CD4-positive, alpha-beta T cell treated with Interferon alpha-2 for 1 hour (primary cell): ENCODE measurements around the gene ANKRD65.
"Not testable (repeated sequence)": the region's sequence is repeated elsewhere in the genome, so short reads cannot be mapped to it uniquely, and the experiment has no call there.

Source experiments
- DNase-seq, 2 donors: peaks; one replicate each; pipeline ENCODE4 v3.0.0-alpha.2; 2020 to 2022

ANKRD65 gene

DNA sequence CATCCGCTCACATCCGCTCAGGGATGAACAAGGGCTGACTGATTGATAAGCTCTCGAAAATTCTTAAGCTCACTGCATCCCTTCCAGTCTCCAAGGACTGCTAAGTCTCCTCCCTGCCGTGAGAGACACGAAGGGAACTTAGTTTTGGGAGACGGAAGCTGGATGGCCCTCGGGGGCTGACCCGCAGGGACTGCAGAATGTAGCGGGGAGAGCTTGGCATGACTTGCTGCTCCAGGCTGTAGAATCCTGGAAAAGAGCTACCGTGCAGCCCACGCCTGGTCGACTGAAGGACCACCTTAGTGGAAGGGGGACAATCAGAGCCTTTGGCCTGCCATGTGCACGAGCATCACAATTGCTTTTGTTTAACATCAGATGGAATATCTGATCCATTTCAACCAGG, 5.3 kb downstream of the ANKRD65 start:
- no peak for DNase-seq

DNA sequence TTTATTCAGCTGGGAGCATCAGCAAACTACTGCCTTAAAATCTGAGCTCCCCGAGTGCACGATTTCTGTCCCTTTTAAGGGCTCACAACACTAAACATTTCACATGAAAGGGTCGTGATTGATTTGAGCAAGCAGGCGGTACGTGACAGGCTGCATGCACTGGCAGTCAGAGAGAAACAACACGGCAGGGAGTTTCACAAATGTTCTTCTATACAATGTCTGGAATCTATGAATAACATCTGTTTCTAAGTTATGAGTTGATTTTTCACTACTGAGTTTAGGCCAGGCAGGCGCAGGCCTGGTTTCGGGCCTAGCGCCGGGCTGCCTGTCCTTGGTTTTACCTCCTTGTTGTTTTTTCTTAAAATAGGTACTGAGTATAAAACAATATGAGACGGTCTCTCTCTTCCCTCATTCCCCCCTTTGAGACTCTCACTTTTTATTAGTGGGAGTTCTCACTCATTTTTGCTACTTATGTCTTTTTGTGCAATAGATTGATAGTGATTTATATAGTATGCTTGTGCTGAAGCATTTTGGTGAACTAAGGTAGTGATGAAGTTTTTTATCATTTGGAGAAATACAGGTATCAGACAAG, 8.7 kb downstream of the ANKRD65 start:
- DNase-seq = not testable (repeated sequence)

DNA sequence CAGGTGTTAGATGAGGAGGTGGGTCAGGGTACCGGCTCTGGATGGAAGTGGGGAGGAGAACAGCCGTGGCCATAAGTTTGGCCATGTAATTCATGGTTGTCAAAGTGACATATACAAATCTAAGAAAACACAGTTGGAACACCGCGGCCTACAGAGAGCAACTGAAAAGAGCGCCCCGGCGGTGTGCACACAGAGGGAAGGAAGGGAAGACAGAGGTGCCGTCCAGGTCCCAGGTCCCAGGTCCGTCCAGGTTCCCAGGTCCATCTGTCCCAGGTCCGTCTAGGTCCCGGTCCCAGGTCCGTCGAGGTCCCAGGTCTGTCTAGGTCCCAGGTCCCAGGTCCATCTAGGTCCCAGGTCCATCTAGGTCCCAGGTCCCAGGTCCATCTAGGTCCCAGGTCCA, 9.4 kb downstream of the ANKRD65 start:
- no peak for DNase-seq

DNA sequence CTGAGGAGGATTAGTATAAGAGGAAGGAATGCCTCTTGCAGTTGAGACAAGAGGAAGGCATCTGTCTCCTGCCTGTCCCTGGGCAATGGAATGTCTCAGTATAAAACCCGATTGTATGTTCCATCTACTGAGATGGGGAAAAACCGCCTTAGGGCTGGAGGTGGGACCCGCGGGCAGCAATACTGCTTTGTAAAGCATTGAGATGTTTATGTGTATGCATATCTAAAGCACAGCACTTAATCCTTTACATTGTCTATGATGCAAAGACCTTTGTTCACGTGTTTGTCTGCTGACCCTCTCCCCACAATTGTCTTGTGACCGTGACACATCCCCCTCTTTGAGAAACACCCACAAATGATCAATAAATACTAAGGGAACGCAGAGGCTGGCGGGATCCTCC, 10.8 kb downstream of the ANKRD65 start:
- DNase-seq = not testable (repeated sequence)

DNA sequence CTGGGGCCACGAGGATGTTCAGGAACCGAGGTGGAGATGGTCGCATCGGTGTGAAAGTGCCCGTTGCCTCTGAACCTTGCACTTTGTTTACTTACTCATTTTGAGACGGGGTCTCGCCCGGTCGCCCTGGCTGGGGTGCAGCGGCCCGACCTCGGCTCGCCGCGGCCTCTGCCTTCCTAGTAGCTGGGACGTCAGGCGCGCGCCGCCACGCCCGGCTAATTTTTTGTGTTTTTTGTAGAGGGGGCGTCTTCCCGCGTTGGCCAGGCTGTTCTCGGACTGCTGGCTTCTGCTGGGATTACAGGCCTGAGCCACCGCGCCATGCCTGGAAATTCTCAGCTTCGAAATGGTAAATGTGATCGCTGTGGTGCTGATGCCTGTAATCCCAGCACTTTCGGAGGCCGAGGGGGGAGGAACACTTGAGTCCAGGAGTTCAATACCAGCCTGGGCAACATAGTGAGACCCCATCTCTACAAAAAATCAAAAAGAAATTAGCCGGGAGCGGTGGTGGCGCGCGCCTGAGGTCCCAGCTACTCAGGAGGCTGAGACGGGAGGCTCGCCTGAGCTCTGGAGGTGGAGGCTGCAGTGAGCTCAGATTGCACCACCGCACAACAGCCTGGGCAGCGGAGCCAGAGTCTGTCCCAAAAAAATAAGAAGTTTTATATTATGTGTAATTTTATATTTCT, 13.3 kb downstream of the ANKRD65 start:
- peak in 1 of 2 donors; percentile 26 for DNase-seq

DNA sequence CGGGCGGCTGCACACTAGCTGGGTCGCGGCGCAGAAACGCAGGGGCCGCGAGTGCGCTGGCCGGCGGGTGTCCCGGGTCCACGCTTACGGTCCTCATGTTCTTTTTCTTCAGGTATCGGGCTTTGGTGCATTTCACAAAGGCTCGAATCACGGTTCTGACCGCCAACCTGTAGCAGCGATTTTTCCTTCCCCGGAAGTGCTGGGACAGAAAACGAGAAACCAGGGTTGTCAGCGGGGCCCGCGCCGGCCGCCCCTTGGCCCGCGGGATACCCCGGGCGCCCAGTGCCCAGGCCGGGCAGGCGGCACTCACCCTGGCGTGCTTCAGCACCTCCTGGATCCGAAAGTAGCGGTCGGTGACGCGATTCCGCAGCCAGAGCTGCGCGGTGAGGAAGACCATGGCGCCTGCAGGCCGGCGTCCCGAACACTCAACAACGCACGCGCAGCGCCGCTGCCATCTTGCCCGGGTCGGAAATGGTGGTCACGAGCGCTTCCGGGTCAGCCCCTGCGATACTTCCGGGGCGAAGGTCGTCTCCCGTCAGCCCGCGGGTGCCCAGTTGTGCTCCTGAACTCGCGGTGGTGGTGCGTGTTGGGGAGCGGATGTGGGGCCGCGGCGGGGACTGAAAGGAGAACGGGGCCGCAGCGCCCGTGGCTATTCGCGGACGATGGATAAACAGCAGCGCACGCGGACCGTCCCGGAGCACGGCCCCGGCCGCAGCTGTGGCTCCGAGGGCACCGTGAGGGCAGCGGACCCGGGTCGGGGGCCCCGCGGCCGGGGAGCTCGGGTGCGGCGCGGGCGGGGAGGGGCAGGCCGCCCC, 14.0 kb downstream of the ANKRD65 start, which contains the start of gene MRPL20:
Gene MRPL20, minus strand, starts transcription at position 473 of the 815 bp plus-strand sequence. Its CDS starts 76 bp downstream, at position 397.
- DNase-seq = peak; percentile 95 to 96

DNA sequence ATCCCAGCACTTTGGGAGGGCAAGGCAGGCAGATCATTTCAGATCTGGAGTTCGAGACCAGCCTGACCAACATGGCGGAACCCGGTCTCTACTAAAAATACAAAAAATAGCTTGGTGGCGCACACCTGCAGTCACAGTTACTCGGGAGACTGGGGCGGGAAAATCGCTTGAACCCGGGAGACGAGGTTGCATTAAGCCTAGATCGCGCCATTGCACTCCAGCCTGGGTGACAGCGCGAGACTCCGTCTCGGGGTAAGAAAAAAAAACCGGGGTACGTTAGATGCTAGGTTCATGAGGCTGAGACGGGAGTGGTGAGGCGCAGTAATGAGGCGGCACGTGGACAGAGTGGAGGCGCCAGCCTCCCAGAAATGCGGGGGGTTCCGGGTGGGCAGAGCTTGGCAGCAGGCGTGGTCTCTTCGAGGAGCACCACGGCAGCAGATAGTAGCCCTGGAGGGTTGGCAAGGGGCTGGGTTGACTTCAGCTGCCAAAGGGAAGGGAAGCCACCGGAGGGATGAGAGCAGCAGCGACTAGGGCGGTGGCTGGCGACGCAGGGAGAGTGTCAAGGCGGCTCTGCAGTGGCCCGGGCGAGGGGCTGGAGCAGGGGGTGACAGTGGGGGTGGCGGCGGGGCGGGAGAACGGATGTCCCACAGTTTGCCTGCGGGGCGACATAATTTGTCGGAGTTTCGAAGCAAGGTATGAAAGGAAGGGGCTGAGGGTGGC, 14.8 kb downstream of the ANKRD65 start:
- no peak for DNase-seq

DNA sequence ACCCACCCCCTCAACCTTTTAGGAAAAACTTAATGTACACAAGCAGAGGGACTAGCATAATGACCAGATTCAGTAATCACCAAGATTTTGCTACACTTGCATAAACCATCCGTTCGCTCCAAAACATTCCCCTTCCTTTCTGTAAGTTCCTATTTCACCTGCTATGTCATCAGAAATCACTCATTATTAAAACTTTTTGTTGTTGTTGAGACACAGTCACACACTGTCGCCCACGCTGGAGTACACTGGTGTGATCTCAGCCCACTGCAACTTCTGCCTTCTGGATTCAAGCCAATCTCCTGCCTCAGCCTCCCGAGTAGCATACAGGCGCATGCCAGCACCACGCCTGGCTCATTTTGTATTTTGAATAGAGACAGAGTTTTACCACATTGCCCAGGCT, 17.4 kb downstream of the ANKRD65 start:
- no peak for DNase-seq

DNA sequence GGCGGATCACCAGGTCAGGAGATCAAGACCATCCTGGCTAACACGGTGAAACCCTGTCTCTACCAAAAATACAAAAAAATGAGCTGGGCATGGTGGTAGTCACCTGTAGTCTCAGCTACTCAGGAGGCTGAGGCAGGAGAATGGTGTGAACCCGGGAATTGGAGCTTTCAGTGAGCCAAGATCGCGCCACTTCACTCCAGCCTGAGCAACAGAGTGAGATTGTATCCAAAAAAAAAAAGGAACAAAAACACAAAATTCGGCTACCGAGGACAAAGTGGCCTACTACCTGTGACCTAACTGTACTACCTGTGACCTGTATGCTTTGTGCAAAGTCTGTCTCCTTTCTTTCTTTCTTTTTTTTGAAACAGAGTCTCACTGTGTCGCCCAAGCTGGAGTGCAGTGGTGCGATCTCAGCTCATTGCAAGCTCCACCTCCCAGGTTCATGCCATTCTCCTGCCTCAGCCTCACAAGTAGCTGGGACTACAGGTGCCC, 18.1 kb downstream of the ANKRD65 start:
- DNase-seq = not testable (repeated sequence)

DNA sequence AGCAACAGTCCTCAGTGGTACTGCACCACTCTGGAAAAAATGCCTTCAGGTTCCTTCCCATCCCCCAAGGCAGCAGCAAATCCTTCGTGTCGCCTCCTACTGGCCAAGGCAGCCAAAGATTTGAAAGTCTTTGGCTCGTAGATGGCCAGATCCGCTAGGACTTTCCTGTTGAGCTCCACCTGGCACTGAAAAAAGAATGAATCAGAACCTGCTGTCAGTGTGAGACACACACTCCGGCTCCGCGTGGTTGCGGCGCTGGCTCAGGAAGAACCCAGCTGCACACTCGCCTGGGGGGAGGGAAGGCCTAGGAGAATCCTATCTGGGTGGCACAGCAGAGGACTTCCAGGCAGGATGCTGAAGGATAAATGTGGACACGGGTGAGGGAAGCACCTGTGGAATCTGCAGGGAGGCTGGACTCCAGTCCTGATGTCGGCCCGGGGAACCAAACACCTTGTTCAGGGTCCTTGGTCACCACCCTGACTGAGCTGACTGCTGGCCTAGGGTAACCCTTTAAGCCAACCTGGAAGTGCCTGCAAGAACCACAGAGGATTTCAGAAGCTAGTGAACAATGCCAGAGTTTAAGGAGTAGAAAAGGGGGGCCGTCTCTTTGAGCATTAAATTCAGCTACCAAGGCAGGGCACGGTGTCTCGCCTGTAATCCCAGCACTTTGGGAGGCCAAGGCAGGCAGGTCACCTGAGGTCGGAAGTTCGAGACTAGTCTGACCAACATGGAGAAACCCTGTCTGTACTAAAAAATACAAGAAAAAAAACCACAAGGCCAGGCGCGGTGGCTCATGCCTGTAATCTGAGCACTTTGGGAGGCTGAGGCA, 18.8 kb downstream of the ANKRD65 start:
- DNase-seq = peak in 1 of 2 donors; percentile 33

DNA sequence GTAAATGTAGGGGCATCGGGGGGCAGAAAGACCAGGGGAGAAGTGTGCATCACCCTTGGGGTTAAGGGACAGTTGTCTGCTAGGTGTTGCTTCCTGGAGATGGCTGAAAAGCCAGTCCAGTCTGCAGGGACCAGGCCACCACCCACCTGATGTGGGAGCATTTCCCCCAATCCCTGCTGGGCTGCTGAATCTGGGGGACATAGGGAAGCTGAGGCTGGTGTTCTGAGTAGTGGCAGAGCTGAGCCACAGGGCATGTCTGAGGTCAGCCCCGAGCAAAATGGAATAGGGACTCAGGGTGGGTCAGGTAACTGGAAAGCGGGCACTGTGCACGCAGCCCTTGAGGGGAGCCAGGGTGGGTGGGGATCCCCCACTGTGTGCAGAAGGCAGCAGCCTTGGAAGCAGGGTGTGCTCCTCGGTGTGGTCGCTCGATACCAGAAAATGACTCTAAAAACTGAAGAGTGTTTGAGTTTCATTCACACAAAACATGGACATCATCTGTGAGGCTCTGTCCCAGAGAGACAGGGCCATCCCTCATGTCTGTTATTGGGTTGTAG, 19.5 kb downstream of the ANKRD65 start:
- no peak for DNase-seq

DNA sequence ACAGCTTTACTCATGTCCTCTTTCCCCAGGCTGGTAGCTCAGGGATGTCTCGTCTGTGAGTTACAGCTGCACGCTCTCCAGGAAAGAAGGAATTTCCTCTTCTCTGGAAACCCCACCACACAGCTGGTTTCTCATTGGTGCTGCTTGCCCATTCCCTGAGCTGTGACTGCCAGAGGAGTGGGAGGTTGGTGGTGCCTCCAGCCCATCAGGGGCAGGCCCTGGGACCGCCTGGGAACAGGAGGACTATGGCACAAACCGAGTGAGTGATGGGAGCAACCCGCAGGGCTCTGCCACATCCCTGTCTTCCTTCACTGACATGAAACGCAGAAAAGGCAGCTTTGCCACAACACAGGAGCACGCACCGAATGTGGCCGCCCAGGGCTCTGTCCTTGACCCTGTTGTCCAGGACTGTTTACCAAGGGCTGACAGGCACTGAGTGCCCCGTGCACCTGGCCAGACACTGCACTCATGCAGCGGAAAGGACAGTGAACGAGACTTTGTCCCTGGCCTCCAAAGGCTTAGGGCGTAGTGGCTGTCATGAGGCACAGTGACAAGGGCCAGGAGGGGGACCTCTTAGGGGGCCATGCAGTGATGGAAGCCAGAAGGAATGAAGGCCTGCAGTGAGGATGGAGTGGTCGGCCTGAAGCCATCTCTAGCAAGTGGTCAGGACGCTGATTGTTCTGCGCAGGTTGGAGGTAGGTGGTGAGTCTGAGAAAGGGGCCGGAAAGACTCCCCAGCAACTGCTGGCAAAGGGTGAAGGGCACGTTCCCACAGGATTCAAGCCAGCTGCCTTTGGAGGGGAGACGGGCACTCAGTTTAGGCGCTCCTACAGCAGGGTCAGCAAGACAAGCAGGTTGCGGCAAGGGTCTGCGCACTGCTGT, 20.3 kb downstream of the ANKRD65 start:
- DNase-seq = no peak

DNA sequence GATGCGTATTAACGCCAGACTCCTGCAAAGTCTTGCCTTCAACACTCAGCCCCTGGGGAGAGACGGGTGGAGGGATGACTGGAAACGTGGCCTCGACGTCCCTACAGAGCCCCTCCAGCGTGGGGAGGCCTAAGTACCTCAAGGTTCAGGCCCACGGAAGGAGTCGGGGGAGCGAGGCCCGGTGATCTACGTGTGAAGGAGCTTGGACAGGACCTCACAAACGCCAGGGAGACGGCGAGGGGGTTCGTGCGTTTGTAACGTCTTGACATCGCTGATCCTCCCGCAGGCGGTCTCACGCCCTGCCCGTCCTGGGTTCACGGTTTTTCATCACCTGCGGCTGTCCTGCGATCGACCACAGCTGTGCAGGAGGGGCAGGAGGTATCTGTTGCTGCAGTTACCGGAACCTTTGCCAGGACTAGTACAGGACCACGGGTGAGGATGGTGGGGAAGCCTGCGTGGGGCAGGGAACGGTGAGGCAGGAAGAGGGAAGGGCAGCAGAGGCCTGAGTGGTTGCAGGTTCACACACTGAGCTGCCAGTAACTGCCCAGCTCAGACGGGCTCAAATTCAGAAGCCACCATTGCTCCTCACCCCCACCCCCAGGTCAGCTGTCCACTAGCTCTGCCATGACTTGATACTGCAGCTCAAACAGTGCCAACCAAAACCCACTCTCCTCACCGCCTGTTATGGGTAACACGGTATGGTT, 21.1 kb downstream of the ANKRD65 start:
- DNase-seq = no peak

DNA sequence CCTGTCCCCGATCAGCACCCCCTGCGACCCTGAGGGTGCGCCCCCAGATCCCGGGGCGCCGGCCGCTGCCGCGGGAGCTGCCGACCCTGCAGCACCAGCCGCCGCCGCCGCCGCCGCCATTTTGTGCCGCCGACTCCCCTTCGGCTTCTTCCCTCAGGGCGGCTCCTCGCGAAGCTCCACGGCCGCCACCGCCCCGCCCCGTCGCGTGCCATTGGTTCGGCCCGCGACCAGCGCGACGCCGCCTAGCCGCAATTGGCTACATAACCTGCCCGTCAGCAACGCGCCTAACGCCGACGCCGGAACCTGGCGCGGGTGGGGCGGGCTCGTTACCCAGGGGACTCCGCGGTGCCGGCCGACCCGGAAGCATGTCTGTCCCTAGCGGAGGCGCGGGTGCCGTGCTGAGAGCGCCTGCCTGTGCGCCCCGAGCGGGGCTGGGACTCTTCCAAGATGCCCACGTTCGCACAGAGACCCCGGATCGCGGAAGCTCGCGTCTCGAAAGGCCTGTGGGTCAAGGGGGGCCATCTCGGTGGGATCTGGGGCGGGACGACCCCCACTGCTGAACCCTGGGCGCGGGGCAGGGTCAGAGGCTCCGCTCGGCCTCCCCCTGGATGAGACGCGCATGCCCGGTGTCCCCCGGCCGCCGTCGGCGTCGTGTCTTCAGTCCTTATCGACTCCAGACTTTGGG, 21.7 kb downstream of the ANKRD65 start, which contains the start of gene CCNL2:
Gene CCNL2, minus strand, starts transcription at position 149 of the 685 bp plus-strand sequence. Its CDS starts 29 bp downstream, at position 120.
- DNase-seq = peak; percentile 98 to 99

DNA sequence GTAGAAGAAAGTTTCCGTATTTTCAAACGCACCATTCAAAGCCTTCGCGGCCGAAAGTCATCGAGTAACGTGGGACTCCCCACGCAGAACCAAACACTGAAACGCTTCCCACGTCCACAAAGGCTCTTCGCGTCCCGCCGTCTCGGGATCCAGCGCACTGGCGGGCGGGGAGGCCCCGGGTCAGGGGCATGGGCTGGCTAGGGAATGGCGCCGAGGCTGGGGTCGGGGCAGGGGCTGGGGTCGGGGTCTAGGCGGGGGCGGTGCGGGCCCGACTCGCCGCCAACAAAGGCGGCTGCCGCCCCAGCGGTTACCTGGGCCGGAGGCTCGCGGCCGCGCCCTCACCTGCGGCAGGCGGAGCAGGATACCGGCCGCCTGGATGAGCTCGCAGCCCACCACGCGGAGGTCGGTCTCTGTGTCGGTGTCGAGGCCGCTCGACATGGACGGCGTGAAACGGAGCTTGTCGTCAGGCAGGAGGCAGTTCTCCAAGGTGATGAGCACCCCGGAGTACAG, 22.3 kb downstream of the ANKRD65 start:
- no peak for DNase-seq

DNA sequence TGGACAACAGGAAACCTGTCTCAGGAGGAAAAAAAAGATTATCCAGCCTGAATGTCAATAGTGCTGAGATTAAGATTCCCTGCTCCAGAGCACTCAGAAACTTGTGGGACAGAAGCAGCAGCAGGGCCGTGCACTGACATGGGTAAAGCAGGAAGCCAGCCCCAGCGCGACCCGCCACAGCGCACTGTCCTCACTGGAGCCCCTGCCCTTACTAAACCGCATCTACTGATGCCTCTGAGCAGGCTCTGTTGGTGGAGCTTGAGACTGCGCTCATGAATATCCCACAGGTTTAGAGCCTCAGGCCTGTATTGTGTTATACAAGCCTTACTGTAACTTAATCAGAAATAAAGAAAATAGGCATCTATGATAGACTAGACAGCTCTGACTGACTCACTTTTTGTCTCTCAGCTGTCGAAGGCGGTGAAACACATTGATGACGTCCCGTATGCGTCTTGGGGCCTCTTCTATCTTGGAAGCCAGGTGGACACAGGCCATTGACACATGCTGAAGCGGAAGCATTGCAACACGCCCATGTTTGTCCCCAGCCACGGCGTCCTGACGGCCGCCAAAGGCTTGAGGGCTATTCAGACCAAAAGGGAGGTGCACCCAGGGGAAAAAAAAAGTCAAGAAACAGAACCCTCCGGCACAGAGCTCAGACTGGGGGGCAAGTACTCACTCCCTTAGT, 23.1 kb downstream of the ANKRD65 start:
- no peak for DNase-seq

DNA sequence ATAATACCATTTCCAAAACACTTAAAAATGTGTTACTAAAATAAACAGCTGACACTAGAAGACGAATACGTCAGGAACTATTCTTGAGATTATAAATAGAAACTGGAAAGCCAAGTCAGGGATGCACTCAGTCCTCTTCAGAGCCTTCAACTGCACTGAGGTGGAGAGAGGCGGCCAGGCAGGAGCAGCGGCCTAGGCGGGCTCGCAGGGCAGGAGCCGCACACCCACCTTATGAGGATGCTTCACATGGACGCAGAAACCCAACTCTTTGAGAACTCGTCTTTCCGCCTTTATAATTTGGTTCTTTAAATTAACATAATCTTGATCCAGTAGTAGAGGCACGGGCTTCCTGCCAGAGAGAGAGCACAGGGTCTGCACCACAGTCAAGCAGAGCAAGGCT, 25.9 kb downstream of the ANKRD65 start:
- no peak for DNase-seq

DNA sequence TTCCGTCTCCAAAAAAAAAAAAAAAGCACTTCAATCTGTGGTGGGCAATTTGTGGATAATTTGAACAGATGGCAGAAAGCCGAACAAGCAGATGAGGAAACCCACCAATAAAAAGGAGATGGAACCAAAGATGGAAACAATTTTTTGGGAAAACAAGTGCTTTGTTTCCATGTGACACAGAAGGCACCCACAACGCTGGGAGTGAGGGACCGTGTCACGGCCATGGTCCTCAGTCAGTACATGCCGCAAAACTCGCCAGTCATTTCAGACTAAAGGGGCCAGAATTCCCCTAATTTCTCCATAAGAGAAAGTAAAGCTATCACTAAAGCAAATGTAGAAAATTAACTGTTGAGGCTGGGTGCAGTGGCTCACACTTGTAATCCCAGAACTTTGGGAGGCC, 27.0 kb downstream of the ANKRD65 start:
- DNase-seq = no peak
